GM21825 (cell line): Measurements from ENCODE around the gene GGA1.

ENCODE experiments used
- ATAC-seq: cut with Tn5 transposase; IDR thresholded peaks from one replicate; pipeline ENCODE4 v1.9.1; 2021; ENCODE audit warnings: mild to moderate bottlenecking, moderate library complexity; ENCODE audit not compliant: unreplicated experiment

GGA1 gene, protein sequence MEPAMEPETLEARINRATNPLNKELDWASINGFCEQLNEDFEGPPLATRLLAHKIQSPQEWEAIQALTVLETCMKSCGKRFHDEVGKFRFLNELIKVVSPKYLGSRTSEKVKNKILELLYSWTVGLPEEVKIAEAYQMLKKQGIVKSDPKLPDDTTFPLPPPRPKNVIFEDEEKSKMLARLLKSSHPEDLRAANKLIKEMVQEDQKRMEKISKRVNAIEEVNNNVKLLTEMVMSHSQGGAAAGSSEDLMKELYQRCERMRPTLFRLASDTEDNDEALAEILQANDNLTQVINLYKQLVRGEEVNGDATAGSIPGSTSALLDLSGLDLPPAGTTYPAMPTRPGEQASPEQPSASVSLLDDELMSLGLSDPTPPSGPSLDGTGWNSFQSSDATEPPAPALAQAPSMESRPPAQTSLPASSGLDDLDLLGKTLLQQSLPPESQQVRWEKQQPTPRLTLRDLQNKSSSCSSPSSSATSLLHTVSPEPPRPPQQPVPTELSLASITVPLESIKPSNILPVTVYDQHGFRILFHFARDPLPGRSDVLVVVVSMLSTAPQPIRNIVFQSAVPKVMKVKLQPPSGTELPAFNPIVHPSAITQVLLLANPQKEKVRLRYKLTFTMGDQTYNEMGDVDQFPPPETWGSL

DNA sequence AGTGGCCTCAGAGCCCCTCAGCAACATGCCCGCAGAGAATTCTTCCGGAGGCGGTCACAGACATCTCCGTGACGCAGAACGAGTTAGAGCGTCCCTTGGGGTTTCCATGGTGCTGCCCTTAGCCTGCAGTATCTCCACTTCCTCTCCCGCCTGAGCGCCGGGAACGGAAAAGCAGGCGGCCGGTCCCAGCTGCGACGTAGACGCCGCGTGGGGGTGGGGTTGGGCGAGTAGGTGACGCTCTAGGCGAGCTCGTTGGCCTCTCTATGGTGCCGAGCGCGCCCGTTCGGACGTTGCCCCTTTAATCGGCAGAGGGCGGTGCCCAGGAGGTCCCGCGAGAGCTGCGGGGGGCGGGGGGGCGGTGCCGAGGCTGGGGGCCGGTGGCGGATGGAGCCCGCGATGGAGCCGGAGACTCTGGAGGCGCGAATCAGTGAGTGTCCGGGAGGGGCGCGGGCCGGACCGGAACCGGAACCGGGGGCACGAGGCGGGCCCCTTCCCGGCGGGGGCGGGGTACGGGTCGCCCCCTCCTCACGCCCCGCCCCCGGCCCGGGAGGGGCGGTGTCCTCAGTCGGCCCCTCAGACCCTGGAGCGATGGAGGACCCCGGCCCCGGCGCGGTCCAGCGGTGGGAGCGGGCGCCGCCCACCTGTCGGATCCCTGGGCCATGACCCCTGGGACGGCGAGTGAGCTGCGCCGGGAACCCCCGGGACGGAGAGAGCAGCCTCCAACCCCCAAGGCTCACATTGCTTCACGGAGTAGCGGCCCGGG lies at the start of gene GGA1:
TSS of gene GGA1 (plus strand) at position 358 of the 763 bp plus-strand sequence. CDS start at position 385, 27 bp downstream.
- peak; percentile 72 for ATAC-seq

DNA sequence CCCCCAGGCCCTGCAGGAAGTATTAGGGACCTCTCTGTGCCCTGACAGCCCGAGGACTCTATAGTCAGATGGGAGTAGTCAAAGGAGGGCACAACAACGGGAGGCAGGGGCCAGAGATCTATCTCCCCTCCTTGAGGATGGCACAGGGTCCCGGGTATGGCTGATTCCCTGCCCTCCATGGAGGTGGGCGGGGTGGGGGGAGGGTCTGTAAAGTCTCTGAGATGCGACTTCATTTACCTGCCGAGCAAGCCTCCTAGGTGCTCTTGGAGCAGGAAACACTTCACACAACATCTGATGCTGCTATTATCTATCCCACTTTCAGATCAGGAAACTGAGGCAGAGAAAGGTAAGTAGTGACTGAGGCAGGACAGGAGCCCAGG lies 49.1 kb upstream of the GGA1 start:
- no peak for ATAC-seq

DNA sequence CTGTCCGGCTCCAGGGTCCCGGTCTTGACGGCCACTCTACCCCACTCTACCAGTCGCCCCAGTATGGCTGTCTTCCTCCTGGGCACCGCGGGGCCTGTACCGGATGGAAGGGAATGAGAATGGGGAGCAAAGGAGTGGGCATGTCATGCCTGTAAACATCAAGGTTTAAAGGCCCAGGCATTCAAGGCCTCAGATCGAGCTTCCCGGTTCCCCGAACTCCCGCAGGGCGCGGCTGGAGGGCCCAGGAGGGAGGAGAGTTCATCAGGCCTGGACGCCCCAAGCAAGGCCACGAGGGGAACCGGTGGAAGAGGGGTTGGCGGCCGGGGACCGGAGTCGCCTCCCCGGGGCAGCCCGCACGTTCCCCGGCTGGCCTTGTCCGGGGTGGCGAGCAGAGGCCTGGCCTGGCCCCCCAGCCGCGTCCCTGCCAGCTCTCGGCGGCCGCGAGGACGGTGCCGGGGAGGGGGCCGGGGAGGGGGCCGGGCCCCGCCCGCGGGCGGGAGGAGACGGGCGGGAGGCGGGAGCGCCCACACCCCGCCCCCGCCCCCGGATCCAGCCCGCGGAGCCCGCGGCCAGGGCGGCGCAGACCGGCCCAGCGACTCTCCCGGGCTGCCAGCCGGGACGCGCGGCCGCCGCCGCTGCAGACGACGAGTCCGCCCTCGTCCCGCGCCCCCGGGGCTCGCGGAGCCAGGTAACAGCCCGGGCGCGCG lies 48.6 kb upstream of the GGA1 start, which contains the start of gene CDC42EP1:
TSS of gene CDC42EP1 (plus strand) at position 580 of the 707 bp plus-strand sequence. CDS start 5,870 bp downstream, outside the sequence.
- ATAC-seq = no peak

DNA sequence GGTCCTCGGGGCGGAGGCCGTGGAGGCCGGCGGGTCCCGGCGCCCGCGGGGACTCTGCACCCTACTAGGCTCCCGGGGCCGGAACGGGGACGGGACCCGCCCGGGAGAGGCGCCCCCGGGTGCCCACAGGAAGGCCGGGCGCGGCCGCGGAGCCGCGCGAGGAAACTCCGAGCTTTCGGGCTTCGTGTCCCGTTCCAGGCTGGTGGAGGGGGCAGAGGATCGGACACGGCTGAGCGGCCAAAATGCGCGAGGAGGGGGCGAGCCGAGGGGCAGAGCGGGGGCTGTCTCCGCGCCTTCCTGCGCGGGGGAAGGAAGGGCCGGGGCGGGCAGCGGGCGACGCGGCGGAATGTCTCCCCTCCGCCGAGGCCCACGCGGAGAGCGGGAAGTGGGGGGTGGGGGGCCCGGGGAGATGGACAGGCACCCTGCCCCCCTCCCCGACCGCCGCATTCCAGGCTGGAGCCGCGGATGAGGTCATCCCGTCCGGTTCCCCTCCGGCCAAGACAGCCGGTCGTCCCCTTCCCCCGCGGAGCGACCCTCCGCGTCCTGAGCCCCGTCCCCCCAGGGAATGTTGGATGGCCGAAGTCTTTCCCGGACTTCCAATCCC lies 47.9 kb upstream of the GGA1 start:
- no peak for ATAC-seq

DNA sequence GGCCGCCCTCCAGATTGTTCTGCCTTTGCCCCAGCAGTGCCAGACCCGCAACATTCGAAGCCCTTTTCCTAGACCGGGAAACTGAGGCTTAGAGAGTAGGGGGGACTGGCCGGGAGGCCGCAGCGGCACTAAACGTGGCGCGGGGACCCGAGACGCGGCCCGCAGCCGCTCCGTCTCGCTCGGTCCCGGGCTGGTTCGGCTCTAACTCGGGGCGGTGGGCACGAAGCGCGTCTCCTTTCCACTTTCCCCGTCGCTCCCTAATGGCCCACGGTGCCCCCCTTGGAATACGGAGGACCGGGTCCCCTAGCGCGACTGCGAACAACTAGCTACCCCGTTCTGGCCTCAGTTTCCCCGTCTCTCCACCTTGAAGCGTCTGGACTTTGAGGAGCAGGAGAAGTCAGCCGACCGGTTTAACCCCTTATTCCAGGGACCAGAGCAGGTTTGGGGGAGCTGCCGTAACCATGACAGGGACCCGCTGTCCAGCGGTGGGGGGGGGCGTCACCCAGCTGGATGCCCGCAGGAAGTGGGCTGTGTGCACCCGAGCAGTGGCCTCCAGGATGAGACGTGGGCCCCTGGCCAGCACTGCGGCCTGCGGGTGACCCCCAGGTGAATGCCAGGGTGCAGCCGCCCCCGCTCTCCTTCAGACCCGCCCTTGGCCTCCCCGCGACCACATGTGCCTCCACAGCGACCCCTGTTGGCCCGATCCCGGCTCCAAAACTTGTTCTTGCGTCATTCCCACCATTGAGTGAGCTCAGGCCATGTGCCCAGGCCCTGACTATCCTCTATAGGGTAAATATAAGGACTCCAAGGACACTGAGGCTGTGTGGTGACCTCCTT lies 47.2 kb upstream of the GGA1 start:
- no peak for ATAC-seq

DNA sequence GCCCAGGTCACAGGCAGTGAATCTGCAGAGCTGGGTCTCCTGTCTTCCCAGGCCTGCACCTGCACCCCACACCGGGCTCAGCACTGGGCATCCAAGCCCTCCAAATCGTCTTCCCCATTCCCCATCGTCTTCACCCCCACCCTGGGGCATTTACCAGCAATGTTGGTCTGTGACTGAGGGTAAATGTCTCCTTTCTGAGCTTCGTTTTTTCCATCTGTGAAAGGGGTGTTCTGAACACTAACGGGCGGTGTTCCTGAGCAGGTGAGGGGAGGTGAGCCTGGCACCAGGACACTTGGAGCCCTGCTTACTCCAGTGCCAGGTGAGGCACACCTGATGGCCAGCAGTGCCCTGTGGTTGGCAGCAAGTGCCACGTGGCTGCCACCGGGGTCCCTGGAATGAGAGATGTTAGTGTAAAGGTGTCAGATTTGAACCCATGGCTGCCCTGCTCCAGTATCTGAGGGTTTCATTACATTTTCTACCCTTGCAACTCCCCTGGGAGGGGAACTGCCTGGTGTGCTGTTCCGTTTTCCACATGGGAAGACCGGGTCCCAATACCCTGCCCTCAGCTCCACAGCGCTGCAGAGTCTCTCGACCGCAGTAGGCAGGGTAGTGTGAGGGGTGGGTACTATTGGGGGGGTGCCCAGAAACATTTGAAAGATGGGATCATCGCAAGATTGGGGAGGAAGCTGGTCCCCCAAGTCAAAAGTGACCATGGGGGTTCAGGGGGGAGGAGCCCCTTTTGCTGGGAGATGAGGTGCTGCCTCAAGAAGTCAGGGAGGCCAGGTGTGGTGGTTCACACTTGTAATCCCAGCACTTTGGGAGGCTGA lies 46.4 kb upstream of the GGA1 start:
- ATAC-seq = no peak

DNA sequence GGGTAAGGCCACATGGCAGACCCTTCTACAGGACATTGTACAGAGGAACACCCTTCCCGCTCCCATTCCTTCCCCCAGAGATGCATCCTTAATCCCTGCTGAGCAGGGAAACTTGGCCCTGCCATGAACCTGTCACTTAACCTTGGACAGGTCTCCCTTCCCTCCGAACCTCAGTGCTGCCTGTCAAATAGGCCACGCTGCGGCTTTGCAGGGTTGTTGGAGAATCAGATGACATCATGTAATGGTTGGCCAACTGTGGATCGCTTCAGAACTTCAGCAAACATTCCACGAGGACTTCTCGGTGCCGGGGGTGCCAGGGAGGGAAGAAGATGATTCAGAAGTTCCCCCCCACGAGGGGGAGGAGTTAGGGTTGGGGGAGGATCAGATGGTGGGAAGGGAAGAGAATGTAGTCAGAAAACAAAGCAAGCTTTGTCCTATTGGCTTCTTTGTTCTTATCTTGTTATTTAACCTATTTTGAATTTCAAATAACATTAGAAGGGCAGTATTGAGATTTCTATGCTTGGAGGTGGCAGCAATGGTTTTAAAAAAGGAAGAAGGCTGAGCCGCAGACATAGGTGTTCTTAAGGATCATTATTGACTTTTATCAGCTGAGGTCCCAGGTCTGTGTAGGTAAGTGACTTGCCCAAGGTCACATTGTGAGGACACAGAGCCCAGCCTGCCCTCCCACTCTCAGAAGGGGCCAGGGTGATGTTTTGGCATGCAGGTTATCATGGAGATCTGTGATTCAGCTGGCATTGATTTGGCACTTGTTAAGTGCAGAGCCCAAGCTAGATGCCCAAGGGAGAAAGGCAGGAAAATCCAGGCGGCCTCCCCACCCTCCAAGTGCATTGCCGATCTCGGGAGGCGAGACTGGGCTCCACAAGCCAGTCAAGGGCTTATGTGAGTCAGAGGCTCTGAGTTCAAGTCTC lies 45.2 kb upstream of the GGA1 start:
- no peak for ATAC-seq

DNA sequence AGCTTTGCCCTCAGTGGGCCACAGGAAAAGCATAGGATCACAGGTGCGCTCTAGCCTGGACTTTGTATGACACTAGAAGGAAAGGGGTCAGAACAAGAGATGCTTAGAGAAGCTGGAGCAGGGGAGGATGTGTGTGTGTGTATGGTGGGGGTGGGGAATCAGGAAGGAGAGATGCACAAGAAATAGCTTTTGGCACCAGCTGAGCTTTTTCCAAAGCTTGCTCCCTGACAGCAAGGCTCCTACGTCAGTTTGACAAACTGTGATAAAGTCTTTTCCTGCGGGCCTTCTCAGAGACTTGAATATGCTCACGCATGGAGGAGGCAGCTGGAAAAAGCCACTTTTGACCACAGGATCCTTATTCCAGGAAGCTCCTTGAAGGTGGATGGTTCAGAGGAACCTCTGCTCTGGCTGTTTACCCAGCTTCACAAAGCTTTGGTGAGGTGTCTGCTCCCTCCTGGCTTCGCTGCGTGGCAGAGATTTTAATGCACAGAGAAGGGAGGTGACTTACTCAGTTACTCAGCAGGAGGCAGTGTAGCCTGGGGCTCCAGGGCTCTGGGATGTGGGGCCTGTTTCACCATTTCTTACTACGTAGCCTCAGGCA lies 44.4 kb upstream of the GGA1 start:
- no peak for ATAC-seq

DNA sequence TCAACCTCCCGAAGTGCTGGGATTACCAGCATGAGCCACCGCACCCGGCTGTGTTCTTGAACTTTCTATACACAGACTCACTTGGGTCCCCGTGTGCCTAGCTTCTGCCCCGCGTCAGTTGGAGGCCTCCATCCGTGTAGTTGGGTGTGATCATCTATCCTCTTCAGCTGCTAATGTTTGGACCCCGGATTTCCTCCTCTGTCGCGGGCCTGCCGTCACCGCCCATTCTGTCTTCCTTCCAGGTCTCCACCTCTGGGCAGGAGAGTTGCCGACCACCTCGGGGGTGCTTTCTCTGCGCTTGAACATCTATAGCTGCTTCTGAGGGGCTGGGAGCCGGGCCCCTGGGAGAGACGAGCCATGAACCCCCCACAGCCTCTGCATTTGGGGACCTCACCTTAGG lies 42.8 kb upstream of the GGA1 start:
- no peak for ATAC-seq

DNA sequence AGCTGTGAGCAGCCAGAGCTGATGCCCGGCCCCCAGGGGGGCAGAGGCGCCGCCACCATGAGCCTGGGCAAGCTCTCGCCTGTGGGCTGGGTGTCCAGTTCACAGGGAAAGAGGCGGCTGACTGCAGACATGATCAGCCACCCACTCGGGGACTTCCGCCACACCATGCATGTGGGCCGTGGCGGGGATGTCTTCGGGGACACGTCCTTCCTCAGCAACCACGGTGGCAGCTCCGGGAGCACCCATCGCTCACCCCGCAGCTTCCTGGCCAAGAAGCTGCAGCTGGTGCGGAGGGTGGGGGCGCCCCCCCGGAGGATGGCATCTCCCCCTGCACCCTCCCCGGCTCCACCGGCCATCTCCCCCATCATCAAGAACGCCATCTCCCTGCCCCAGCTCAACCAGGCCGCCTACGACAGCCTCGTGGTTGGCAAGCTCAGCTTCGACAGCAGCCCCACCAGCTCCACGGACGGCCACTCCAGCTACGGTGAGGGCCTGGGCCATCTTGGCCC lies 42.3 kb upstream of the GGA1 start:
- ATAC-seq = no peak

DNA sequence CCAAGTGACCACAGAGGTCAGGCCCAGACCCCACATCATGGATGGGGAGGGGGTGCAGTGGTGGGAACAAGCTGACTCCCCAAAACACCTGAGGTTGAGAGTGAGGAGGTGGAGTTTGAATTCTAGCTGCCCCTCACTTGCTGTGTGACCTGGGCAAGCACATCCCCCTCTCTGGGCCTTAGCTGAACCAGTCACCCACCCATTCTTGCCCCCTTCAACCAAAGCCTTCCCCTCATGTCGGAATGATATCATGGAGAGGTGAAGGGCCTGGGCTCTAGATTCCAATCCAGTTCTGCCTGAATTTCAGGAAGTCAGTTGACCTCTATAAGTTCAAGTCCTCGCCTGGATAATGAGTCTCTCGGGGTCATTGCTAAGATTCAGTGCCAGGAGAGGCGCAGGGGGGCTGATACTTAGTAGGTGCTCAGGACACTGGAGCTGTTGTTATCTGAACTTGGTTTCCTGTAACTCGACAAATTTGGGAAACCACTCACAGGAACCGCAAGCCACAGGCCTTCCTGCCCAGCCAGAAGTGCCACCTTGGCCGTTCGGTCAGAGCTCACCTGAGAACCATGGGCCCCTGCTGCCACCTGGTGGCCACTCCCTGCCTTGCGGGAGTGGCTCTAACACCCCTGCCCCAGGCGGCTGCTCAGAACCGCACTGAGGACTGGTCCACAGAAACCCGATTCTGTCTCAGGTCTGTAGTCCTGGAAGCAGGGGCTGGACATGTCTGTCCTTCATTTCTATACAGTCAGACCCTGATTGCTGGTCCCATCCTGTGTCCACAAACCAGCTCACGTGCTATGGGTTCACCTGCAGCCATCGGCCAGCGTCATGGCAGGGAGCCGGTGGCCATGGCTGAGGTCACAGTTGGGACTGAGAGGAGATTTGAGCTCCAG lies 41.5 kb upstream of the GGA1 start:
- peak; percentile 74 for ATAC-seq

DNA sequence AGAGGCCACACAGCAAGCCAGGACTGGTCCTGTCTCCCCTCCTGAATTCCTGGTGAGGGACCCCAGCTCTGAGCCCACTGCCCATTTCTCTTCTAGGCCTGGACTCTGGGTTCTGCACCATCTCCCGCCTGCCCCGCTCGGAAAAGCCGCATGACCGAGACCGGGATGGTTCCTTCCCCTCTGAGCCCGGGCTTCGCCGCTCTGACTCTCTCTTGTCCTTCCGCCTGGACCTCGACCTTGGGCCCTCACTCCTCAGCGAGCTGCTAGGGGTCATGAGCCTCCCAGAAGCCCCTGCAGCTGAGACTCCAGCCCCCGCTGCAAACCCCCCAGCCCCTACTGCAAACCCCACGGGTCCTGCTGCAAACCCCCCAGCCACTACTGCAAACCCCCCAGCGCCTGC lies 40.6 kb upstream of the GGA1 start:
- no peak for ATAC-seq

DNA sequence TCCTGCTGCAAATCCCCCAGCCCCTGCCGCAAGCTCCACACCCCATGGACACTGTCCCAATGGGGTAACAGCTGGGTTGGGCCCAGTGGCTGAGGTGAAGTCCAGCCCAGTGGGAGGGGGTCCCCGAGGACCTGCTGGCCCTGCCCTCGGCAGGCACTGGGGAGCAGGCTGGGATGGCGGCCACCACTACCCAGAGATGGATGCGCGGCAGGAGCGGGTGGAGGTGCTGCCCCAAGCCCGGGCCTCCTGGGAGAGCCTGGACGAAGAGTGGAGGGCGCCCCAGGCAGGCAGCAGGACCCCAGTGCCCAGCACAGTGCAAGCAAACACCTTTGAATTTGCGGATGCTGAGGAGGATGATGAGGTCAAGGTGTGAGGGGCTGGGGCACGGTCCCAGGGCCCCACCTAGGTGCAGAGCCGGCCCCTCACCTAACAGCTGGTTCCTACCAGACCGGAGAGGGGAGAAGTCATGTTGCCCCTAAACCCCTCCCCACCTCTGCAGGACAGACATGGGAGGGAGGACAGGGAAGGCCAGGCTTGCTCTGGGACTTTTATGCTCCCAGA lies 40.1 kb upstream of the GGA1 start:
- ATAC-seq = no peak

DNA sequence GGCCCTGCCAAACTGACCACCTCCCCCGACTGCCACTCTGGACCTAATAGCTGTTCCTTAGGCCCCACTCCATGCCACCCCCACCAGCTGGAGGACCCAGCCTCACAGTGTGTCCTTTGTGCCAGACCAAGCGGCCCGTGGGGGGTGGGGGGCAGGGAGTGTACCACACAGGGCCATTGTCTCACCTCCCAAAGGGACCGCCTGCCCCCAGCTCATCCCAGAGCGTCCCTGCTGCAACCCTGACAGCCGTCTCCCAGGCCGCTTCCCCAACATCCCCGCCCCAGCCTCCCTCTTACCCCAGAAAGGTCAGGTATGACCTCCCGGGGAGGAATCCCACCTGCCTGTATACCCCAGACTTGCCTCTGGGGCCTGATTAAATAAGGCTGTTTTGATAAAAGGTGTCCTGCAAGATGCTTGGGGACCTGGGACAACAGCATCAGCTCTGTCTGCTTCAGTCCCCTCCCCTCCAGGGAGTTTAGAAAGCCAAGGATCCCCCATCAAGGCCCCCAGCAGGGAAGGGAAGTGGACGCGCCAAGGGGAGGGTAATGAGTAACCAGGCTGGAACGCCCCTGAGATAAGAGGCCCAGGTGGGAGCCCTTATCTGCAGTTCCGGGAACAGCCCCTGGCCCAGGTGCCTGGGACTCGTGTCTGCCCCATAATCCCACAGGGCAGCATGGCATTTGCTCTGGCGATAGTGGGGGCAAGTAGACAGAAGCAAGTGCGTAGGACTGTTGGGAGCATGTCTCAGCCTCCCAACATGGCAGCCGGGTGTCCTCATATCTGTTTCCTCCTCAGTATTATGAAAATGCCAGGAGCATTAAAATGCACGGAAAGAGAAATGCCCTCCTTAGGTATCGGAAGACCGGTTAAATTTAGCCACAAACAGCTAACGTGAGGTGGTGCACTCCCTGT lies 39.4 kb upstream of the GGA1 start:
- no peak for ATAC-seq
